DLD1 (cell line): Measurements from ENCODE around the gene WT1.

ENCODE experiments used
- in situ Hi-C: cut with HindIII; loops from 2 replicates; pipeline ENCODE4 v1.10.0; 2017; ENCODE audit warnings: low sequenced_read_pairs

Gene WT1

GRCh38 chr11:32340181-32340580 is 95.2 kb downstream of the WT1 start:
- in situ Hi-C loops: no loop called here
